ENCODE results near the gene ALOXE3.
"Not testable (repeated sequence)": the region's sequence is repeated elsewhere in the genome, so short reads cannot be mapped to it uniquely, and the experiment has no call there.

Gene ALOXE3

GRCh38 chr17:8121407-8121680 is 3.0 kb upstream of the ALOXE3 start:
- no peak for DNase-seq

- peak; percentile 74 to 84 for DNase-seq
Measured at GRCh38 chr17:8120520-8121406, 2.4 kb upstream of the ALOXE3 start.

GRCh38 chr17:8119581-8120519 is 1.5 kb upstream of the ALOXE3 start:
- DNase-seq, result peak; percentile 93 to 94

- peak; percentile 85 to 95 for DNase-seq
Measured at GRCh38 chr17:8118769-8119580, 661 bp upstream of the ALOXE3 start.

- DNase-seq, result no peak
Measured at GRCh38 chr17:8117367-8117979, 841 bp downstream of the ALOXE3 start.

GRCh38 chr17:8116776-8117175 is 1.5 kb downstream of the ALOXE3 start:
- no peak for DNase-seq

- no peak for DNase-seq
Measured at GRCh38 chr17:8110907-8111306, 7.4 kb downstream of the ALOXE3 start.

- no peak for DNase-seq
Measured at GRCh38 chr17:8110456-8110804, 7.9 kb downstream of the ALOXE3 start.

- peak in 1 of 2 experiments; percentile 15 for DNase-seq
Measured at GRCh38 chr17:8109661-8110455, 8.5 kb downstream of the ALOXE3 start.

GRCh38 chr17:8108972-8109660 is 9.2 kb downstream of the ALOXE3 start:
- no peak for DNase-seq

GRCh38 chr17:8106980-8107379 is 11.3 kb downstream of the ALOXE3 start:
- DNase-seq, result not testable (repeated sequence)

- no peak for DNase-seq
Measured at GRCh38 chr17:8105957-8106398, 12.3 kb downstream of the ALOXE3 start.

- no peak for DNase-seq
Measured at GRCh38 chr17:8104911-8105310, 13.4 kb downstream of the ALOXE3 start.

- no peak for DNase-seq
Measured at GRCh38 chr17:8103549-8103948, 14.8 kb downstream of the ALOXE3 start.

- DNase-seq, result no peak
Measured at GRCh38 chr17:8101721-8102120, 16.6 kb downstream of the ALOXE3 start.

- no peak for DNase-seq
Measured at GRCh38 chr17:8100763-8101162, 17.6 kb downstream of the ALOXE3 start.

- no peak for DNase-seq
Measured at GRCh38 chr17:8100111-8100510, 18.2 kb downstream of the ALOXE3 start.

GRCh38 chr17:8096541-8096940 is 21.8 kb downstream of the ALOXE3 start:
- no peak for DNase-seq

- DNase-seq, result no peak
Measured at GRCh38 chr17:8095361-8095760, 23.0 kb downstream of the ALOXE3 start.

GRCh38 chr17:8091033-8091687 is 27.2 kb downstream of the ALOXE3 start:
- DNase-seq, result no peak

GRCh38 chr17:8089728-8090127 is 28.6 kb downstream of the ALOXE3 start:
- DNase-seq, result no peak
